HT-29 (cell line): ENCODE data around the gene GGT5. TPM values are rescaled to one million over a fixed set of nuclear protein-coding genes. Genes with fewer than 3 reads are reported as not detected.
"Not testable (repeated sequence)": the region's sequence is repeated elsewhere in the genome, so short reads cannot be mapped to it uniquely, and the experiment has no call there.

Experiments
- DNase-seq: peaks from one replicate; pipeline ENCODE4 v3.0.0-alpha.2; 2015; ENCODE audit warnings: low spot score
- total RNA-seq: library from RNA; depleted of rRNA; stranded (reverse); fragments of >200 nt; shearing (Covaris generic); gene quantifications from 2 replicates; pipeline ENCODE4 v1.2.3, GENCODE V29; 2014

The GGT5 gene
- total RNA-seq, 1 experiment from 2014 or later, result 0.10 TPM

DNA sequence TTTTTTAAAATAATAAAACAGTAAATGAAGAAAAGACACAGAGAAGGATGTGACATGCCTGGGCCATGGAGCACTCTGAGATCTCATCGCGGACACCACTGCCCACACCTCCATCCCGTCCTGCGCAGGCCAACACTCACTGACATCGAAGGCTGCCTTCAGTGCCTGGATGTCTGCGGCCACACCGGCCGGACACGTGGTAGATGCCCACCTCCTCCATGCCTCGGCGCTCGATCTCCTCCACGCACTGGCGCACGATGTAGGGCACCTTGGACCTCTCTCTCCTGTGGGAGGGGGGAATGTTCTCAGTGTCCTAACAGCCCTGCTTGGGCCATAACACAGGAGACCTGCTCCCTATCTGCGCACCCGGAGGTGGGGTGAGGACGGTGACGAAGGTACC lies 18.6 kb upstream of the GGT5 start:
- not testable (repeated sequence) for DNase-seq

DNA sequence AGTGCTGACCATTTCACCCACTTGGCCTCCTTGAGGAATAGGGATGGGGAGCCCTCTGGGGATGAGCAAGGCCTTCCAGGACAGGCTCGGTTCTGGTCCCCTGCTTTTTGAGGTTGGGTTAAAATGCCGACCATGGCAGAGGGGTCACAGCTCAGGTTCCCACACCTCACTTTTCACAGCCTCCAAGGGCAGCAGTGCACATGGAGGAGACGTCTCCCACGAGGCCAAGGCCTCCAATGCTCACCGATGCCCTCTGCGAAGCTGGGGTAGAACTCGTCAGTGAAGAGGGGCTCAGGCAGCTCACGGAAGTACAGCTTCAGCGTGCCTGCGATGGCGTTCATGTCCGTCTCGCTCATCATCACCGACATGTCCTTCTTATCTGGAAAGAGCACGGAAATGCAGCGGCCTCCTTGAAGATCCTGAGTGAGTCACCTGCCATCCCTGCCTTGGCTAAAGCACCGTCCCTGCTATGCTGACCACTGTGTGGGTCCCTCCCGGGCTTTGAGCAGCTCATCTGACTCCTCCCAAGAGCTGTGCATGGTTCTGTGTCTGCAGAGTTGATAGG lies 17.4 kb upstream of the GGT5 start:
- DNase-seq, result not testable (repeated sequence)

DNA sequence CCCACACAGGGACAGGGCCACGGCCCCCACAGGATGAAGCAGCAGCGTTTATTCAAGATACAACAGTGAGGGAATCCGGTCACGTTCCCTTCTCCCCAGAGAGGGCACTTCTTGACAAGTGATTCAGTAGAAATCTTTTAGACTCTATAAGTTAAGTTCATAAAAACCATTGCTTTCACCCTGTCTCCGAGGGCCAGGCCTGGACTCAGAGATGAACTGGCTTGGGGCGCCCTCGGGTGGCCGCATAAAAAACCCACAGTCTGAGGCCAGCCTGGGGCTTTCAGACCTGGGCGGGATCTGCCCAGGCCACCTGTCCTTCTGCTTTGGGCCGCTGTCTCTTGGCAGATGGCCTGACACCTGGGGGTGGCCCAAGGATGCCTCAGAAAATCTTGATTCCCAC lies 14.6 kb upstream of the GGT5 start:
- peak; percentile 64 for DNase-seq

DNA sequence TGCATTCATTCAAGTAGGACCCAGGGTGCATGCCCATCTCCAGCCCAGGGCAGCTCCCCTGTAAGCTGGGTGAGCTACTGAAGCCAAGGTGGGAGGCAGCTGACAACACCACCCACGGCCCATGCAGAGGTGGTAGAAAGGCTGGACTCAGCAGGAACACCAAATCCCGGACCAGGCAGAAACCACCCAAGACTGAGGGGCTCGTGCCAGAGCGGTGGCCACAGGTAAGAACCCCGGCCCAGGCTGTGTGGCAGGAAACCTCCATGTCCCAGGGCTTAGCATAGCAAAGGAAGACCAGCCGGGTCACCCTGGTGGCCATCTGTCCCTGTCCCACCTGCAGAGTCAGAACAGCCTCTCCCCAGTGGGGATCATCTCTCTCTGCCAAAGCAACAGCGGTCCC lies 11.9 kb upstream of the GGT5 start:
- not testable (repeated sequence) for DNase-seq

DNA sequence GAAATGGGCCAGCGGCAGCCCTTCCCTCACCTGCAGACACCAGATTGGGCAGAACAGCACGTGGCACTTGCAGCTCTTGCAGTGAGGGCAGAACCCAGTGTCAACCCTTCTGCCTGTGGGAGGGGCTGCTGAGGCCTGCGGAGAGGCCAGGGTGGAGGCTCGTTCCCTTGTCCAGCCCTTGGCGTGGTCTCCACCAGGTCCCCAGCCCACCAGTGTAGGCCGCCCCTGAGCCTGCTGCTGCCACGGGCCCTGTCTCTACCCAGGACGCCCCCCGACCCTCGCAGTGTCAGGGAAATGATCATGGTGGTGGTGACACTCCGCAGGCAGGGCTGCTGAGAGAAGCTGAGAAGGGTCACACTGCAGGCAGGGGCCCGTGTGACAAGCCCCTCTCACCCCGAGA lies 11.3 kb upstream of the GGT5 start:
- not testable (repeated sequence) for DNase-seq

DNA sequence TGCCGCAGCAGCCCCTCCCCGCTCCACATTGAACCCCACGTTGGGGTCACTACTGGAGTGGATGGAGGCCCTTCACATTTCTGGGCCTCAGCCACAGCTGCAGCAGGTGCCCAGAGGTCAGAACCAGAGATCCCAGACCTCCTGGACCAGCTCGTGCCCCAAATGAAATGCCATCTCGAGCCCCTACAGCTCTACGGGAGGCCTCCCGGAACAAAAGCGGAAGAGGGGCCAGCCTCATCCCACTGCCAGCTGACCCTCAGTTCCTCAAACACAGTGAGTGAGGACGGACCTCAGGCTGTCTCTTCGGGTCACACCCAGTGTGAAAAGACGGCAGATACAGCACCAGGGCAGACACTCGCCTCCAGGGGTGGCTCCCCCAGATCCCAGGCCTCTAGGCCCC lies 8.2 kb upstream of the GGT5 start:
- not testable (repeated sequence) for DNase-seq

DNA sequence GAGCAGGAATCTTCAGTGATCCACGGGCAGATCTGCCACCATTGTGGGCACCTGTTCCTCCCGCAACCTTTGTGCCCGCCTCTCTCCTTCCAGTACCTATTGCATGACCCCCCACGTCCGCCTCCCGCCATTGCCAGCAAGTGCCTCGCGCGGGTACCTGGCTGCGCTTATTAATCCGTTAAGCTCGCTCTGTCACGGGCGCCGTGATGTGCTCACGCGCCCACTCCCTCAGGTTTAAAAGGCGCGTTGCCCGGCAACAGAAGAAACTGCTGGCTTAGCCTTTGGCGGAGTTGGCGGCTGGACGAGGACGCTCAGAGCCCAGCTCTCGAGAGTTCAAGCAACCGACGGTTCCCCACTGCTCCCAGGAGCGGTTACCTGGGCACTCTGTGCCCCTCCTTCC lies 6.4 kb upstream of the GGT5 start:
- DNase-seq, result not testable (repeated sequence)

DNA sequence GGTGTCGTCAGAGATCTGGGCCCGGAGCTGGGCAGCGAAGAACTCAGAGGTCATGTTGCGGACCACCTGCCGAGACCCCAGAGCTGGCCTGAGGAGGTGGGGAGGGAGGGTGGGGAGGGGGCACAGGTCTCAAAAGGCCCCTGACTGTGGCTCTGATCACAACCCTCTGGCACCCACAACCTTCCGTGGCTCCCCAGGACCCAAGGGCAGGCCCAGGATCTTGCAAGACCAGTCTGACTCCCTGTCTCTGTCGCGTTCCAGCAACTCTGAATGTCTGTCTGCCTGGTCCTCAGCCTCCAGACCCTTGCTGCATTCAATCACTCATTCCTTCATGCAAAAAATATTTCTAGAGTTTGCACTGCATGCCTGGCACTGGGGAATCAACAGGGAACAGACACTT lies 4.5 kb upstream of the GGT5 start:
- DNase-seq, result not testable (repeated sequence)

DNA sequence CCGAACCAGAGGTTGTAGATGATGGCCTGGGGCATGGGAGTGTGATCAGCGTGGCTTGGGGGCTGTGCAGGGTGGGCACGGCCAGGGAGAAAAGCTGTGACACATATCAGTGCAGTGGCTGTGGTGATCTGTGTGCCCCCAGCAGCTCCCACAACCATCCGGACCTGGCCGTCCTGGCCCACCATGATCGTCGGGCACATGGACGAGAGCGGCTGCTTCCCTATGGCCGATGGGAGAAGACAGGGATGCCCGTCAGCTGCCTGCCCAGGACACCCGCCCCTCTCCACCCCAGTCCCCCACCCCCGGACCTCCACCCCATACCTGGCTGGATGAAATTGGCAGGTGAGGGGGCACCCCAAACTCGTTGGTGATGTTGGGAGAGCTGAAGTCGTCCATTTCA lies 3.7 kb upstream of the GGT5 start:
- not testable (repeated sequence) for DNase-seq

DNA sequence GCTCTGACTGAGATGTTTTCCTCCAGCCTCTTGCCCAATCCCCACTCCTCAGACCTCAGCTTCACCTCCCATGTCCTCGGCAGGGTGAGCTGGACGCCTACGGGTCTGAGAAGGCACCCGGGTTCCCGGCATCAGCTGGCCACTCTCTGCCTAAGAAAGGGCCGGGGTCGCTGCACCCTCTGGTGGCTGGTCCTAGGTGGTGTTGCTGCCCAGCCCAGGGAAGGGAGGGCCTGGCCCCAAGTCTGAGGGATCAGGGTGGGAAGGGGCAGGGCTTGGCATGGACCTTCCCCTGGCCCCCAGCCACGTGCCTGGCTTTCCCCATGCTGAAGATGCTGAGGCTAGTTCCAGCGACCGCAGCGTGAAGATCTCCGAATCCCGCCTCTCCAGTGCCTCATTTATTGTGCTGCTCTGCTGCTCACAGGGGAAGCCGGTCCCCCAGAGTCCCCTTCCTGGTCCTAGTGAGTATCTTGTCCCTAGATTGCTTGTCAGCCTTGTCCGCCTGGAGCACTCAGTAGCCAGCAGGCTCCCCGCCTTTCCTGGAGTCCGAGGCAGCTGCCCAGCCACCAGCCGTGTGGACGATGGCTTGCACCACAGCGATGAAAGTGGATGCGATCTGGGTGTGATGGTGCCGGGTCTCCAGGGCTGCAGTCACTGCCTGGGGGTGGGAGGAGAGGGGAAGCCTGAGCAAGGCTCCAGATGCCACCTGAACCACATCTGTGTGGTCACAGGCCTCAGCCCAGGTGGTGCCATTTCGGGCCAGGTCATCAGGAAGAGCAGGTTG lies 2.9 kb upstream of the GGT5 start:
- DNase-seq, result peak; percentile 60

DNA sequence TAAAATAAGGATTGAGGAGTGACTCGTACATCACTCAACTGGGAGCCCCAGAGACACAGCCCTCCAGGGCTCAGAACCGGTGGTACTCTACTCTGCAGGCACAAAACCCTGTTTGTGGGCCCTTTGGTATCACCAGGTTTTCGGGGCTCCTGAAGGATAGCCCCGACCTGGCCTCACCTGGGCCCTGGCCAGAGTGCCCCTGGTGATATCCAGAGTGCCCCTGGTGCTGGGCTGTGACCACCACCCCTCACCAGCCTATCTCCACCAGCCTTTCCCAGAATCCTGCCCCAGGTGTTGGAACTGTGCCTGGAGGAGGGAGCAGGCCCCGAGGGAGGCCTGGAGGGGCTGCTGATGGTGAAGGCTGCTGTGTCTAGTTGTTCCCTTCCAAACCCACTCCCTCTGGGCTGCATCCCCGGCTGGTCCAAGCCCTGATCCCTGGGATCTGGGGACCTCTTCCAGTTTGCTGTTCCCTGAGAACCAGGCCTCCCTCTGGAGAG lies 2.2 kb upstream of the GGT5 start:
- no peak for DNase-seq

DNA sequence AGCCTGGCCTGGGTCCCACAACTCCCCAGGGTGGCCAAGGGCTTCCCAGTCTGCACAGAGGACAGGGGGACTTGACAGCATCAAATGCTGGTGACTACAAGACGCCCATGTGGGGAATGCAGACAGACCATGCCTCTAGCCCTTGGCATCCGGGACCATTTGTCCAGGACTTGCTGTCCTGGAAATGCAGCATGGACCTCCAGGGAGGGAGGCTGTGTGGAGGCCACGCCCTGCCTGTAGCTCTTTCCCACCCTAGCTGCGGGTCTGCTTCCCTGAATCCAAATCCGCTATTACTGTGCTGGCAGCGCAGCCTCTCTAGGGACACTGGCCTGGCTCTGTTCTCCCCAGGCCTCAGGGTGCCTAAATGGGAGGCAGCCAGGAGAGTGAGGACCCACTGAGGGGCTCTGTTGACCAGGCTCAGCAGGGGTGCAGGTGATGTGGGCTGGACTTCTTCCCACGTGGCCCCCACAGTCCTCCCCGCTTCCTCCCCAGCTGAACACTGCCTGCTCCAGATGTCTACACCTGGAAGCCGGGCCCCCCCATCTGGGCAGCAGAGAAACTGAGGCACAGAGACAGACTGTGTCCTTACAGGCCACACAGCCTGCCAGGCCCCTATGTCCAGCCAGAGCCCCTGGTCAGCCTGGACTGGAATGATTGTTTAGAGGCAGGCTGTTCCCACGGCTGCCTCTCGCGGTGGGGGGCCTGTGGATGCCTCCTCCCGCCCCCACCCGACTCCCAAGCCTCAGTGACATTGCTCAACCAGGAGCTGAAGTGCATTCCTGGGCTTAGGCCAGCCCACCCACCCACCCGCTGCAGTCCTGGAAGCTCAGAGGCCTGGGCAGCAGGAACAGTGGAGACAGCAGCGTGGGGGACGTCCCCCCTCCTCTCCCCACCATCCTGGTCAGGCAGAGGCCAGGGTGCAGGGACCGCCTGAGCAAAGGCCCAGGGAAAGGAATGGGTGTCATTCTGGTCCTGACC lies 991 bp upstream of the GGT5 start:
- not testable (repeated sequence) for DNase-seq

DNA sequence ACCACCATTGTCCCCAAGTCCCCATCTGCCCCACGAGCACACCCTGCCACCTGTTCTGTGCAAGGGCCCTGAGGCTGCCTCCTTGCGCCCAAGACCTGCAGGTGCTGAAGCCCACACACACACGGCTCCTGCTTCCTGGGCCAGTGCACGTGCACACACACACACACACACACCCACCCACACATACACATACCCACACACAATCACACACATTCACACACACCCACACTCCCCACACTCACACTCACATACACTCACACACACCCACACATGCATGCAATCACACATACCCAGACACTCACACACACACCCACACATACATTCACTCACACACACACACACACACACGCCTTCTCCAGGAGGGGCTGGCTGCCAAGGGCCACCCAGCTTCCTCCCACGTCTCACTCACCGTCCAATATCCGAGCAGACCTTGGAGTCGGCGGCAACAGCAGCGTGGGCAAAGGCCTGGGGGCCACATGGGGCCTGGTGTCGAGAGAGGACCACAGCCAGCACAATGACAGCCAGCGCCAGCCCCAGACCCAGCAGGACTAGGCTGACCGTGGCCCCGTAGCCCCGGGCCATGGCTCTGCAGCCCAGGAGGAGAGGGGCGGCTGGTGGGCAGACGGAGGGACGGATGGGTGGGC lies 616 bp downstream of the GGT5 start:
- DNase-seq, result no peak

DNA sequence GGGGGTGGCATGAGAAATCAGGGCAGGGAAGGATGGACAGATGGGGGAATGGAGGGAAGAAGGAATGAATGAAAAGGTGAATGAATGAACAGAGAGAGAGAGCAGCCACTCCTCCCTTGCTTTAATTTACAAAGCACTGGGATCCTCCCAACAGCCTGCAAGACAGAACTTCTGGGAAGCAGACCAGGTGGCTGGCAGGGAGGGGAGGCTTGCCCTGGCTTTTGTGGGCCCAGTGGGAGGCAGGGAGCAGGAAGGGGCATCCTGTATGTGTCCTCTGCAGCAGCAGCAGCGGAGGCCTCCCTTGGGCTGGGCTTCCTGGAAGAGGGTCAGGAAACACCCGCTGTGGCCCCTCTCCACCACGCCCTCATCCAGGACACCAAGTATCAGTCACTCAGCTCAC lies 1.5 kb downstream of the GGT5 start:
- not testable (repeated sequence) for DNase-seq

DNA sequence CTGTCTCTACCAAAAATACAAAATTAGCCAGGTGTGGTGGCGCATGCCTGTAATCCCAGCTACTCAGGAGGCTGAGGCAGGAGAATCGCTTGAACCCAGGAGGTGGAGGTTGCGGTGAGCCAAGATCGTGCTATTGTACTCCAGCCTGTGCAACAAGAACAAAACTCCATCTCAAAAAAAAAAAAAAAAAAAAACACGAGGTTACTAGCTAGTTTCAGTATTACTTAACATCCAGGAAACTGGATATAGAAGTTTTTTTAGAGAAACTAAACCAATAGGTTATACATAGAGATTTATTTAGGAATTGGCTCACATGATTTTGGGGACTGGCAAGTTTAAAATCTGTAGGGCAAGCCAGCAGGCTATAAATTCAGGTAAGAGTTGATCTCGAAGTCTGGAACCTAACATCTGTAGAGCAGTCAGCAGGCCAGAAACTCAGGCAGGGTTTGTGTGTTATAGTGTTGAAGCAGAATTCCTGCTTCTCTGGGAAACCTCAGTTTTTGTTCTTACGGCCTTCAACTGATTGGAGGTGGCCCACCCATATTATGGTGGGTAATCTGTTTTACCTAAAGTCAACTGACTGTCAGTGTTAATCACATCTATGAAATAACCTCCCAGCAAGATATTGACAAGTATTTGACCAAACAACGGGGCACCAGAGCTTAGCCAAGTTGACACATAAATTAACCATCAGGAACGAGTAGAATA lies 3.7 kb downstream of the GGT5 start:
- not testable (repeated sequence) for DNase-seq

DNA sequence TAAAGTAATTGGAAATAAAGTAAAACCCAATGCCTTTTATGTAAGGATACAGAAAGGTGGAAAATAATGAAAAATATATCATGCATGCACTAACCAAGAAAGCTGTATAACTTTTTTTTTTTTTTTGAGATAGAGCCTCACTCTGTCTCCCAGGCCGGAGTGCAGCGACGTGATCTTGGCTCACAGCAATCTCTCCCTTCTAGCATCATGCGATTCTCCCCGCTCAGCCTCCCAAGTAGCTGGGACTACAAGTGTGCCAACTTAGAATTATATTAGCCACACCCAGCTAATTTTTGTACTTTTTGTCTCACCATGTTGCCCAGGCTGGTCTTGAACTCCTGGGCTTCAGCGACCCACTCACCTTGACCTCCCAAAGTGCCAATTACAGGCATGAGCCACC lies 4.5 kb downstream of the GGT5 start:
- no peak for DNase-seq

DNA sequence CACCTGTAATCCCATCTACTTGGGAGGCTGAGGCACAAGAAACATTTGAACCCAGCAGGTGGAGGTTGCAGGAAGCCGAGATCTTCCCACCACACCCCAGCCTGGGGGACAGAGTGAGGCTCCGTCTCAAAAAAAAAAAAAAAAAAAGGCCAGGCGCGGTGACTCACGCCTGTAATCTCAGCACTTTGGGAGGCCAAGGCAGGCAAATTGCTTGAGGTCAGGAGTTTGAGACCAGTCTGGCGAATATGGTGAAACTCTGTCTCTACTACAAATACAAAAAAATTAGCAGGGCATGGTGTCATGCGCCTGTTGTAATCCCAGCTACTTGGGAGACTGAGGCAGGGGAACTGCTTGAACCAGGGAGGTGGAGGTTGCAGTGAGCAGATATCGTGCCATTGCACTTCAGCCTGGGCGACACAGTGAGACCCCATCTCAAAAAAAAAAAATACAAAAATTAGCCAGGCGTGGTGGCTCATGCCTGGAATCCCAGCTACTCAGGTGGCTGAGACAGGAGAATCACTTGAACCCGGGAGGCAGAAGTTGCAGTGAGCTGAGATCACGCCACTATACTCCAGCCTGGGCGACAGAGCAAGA lies 6.7 kb downstream of the GGT5 start:
- DNase-seq, result not testable (repeated sequence)

DNA sequence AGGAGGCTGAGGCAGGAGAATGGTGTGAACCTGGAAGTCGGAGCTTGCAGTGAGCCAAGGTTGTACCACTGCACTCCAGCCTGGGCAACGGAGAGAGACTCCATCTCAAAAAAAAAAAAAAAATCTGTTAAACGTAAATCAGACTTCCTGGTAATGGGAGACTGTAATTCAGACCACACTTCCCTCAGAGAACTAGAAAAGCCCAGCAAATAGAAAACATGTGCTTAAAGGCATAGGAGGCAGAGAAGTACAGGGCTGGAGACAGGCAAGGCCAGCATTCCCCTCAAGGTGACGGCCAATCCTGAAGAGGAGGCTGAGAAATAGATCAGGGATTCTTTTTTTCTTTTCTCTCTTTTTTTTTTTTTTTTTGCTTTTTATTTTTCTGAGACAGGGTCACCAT lies 8.2 kb downstream of the GGT5 start:
- DNase-seq, result no peak

DNA sequence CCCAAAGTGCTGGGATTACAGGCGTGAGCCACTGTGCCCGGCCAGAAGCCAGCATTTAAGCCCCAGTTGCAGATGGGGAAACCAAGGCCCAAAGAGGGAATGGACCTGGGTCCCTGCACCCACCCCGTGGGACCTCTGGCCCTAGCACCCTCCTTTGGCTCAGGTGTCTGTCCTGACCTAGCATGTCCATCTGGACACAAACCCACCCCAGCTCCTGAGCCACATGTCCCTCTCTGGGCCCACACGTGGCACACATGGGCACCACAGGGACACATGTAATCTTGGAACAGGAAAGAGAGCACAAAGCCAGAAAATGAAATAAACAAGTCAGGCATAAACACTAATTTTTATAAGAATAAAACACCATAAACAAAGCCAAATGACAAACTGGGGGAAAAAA lies 9.6 kb downstream of the GGT5 start:
- no peak for DNase-seq

DNA sequence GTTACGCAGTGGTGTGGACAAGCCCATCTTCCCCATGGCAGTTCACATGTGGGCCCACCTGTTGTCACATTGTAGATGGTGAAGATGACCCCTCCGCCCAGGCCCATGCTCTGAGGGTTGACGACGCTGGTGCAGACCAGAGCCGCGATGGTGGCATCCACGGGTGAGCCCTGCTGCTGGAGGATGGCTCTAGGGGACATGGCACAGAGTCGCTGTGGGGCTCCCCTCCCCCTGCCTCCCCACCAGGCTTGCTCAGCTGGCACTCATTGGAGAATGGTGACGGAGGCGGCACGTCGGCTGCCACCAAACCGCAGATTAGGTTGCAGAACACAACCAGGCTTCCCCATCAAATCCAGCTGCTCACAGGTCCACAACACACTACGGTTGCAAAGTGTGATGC lies 11.1 kb downstream of the GGT5 start:
- no peak for DNase-seq
